GM12878 (cell line): ENCODE results near the gene SIM2.

Source experiments
- BHLHE40 ChIP-seq, 2 experiments: fragments of 450-650 bp in 1 of 2; IDR thresholded peaks; 2 replicates each; pipeline ENCODE4 v1.6.1; 2011 to 2017; ENCODE audit warnings: low read depth in 2 of 2, borderline replicate concordance in 1 of 2, improper control_type of control experiment in 1 of 2, low read length in 1 of 2, mild to moderate bottlenecking in 1 of 2
- BRCA1 ChIP-seq: IDR thresholded peaks from 2 replicates; pipeline ENCODE4 v1.6.1; 2011; ENCODE audit warnings: low read depth, low read length, improper control_type of control experiment
- EZH2 ChIP-seq: IDR thresholded peaks from 2 replicates; pipeline ENCODE4 v1.6.1; 2012; ENCODE audit warnings: low read depth, mild to moderate bottlenecking, control low read depth, inconsistent platforms, low read length, borderline replicate concordance; ENCODE audit not compliant: control insufficient read depth
- JUNB ChIP-seq: IDR thresholded peaks from 2 replicates; pipeline ENCODE4 v1.6.1; 2016; ENCODE audit warnings: antibody characterized with exemption, mild to moderate bottlenecking
- NFIC ChIP-seq: IDR thresholded peaks from 2 replicates; pipeline ENCODE4 v1.6.1; 2012; ENCODE audit warnings: low read depth, mild to moderate bottlenecking, inconsistent platforms, low read length, moderate library complexity
- SIN3A ChIP-seq: IDR thresholded peaks from 2 replicates; pipeline ENCODE4 v1.6.1; 2012; ENCODE audit warnings: low read depth, low read length, improper control_type of control experiment
- SUZ12 ChIP-seq: fragments of 200-600 bp; sonication (generic); IDR thresholded peaks from one replicate; pipeline ENCODE4 v1.6.1; 2018; ENCODE audit warnings: antibody characterized with exemption, mild to moderate bottlenecking; ENCODE audit not compliant: unreplicated experiment
- TF ChIP-seq, protein P1 (sequence below), 3 experiments: IDR thresholded peaks in 2 of 3; conservative IDR thresholded peaks in 1 of 3; 2 replicates each; pipeline ENCODE4 v1.5.1; 2011; ENCODE audit warnings: low read depth in 3 of 3, low read length in 3 of 3, mild to moderate bottlenecking in 3 of 3, control low read depth in 2 of 3, moderate library complexity in 2 of 3, inconsistent platforms in 1 of 3, mixed read lengths in 1 of 3; ENCODE audit not compliant: control insufficient read depth in 2 of 3, insufficient read depth in 1 of 3; ENCODE audit errors: extremely low read depth in 1 of 3

DNA sequence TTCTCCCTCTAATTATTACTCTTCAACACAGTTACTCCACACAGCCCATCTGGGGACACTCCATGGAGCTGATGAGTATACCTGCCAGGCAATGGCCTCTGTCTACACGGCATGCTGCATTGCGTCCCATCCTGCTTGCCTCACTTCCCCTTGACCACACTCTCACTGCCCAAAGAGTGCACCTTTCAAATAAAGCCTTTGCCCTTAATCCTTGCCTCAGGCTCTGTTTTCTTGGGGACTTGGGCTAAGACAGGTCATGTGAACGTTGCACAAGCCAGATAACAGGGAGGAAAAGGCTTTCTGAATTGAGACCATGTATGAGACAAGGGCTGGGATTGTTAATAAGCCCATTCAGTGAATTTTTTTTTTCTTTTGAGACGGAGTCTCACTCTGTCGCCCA, 40.0 kb upstream of the SIM2 start:
- TF ChIP-seq EZH2 (no peak), SIN3A (no peak), JUNB (no peak), NFIC (no peak), BHLHE40 (IDR thresholded peaks at IDR 0.05; ENCODE audit: borderline replicate concordance in 1 of 2, low read depth in 2 of 2, low read length in 1 of 2) (no peak), SUZ12 (no peak), BRCA1 (no peak)
- TF ChIP-seq, protein P1, sequence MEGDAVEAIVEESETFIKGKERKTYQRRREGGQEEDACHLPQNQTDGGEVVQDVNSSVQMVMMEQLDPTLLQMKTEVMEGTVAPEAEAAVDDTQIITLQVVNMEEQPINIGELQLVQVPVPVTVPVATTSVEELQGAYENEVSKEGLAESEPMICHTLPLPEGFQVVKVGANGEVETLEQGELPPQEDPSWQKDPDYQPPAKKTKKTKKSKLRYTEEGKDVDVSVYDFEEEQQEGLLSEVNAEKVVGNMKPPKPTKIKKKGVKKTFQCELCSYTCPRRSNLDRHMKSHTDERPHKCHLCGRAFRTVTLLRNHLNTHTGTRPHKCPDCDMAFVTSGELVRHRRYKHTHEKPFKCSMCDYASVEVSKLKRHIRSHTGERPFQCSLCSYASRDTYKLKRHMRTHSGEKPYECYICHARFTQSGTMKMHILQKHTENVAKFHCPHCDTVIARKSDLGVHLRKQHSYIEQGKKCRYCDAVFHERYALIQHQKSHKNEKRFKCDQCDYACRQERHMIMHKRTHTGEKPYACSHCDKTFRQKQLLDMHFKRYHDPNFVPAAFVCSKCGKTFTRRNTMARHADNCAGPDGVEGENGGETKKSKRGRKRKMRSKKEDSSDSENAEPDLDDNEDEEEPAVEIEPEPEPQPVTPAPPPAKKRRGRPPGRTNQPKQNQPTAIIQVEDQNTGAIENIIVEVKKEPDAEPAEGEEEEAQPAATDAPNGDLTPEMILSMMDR (IDR thresholded peaks at IDR 0.05 in 2 of 3, conservative IDR thresholded peaks at IDR 0.05 in 1 of 3; ENCODE audit: control insufficient read depth in 2 of 3, extremely low read depth in 1 of 3, insufficient read depth in 1 of 3, low read depth in 3 of 3, low read length in 3 of 3) = no peak
